Body of pancreas (tissue), 4 donors: ENCODE data around the gene PITRM1. TPM values are rescaled to one million over a fixed set of nuclear protein-coding genes. Genes with fewer than 3 reads are reported as not detected.
"Not testable (repeated sequence)": the region's sequence is repeated elsewhere in the genome, so short reads cannot be mapped to it uniquely, and the experiment has no call there.

Experiments
- ATAC-seq: fragments of 150-250 bp; one replicate; pipeline ENCODE4 v1.9.1; 2016
- DNase-seq, 4 donors: peaks; one replicate each; pipeline ENCODE4 v3.0.0-alpha.2; 2019
- H3K27ac ChIP-seq, 4 donors: fragments of 200-600 bp; sonication (generic); 1 replicate in 3 of 4; 2 replicates in 1 of 4; pipeline versions ENCODE4 v1.5.1 to v1.6.1; 2016 to 2019; ENCODE audit warnings: mild to moderate bottlenecking in 1 of 4, mixed read lengths in 1 of 4, moderate library complexity in 1 of 4
- H3K27me3 ChIP-seq, 2 donors: fragments of 200-600 bp; sonication (generic); one replicate each; pipeline ENCODE4 v1.6.0; 2016; ENCODE audit warnings: mild to moderate bottlenecking in 1 of 2
- H3K36me3 ChIP-seq, 2 donors: fragments of 200-600 bp; sonication (generic); replicated peaks in 1 of 2; 2 replicates each; pipeline ENCODE4 v1.5.1; 2016; ENCODE audit warnings: low read depth in 2 of 2; ENCODE audit not compliant: insufficient read depth in 1 of 2
- H3K4me1 ChIP-seq: fragments of 200-600 bp; sonication (generic); one replicate; pipeline ENCODE4 v1.6.0; 2016
- H3K4me3 ChIP-seq, 2 donors: fragments of 200-600 bp; sonication (generic); 1 replicate in 1 of 2; 2 replicates in 1 of 2; pipeline ENCODE4 v1.5.1; 2016 to 2019
- H3K9me3 ChIP-seq, 3 donors: fragments of 200-600 bp; sonication (generic); 1 replicate in 2 of 3; 2 replicates in 1 of 3; pipeline ENCODE4 v1.5.1; 2016
- CTCF ChIP-seq, 7 experiments: fragments of 450-650 bp in 4 of 7; fragments of 200-600 bp in 3 of 7; sonication (generic) in 3 of 7; IDR thresholded peaks; one replicate each; pipeline ENCODE4 v1.5.1; 2016 to 2019; ENCODE audit warnings: antibody characterized with exemption in 7 of 7
- POLR2A ChIP-seq, 3 donors: fragments of 450-650 bp; IDR thresholded peaks; one replicate each; pipeline ENCODE4 v1.6.1; 2016; ENCODE audit warnings: antibody characterized with exemption in 3 of 3, mild to moderate bottlenecking in 2 of 3
- WGBS, 2 donors: methylation state at CpG; one replicate each; pipeline ENCODE4 v1.1.5; 2017; 5-methylcytosine and 5-hydroxymethylcytosine counted together
- intact Hi-C: fragments of 100-400 bp; cut with DNase I; formaldehyde crosslinking; loops from one replicate; pipeline ENCODE4 v1.15.1; 2023
- total RNA-seq, 2 donors: library from RNA; depleted of rRNA; stranded (reverse); fragments of >200 nt; gene quantifications; one replicate each; pipeline ENCODE4 v1.1.0, GENCODE V29; 2016

The PITRM1 gene
- total RNA-seq, 2 donors from 2014 or later = 34.9 to 45.4 TPM

- WGBS, 2 donors = 39 to 50% methylated on average over 19 to 22 of the region's 22 CpGs
- peak overlapping the region; percentile 76 to 86 (median 84) for H3K27ac ChIP-seq
- TF ChIP-seq CTCF (IDR thresholded peaks at IDR 0.05) (no peak), POLR2A (IDR thresholded peaks at IDR 0.05) (peak in 2 of 3 donors; percentile 52 to 59)
- DNase-seq = peak; percentile 72 to 89 (median 82)
- peaks cover 15% of the 10 kb centered on the region for H3K4me1 ChIP-seq
- H3K4me3 ChIP-seq = no peak overlapping the region
- H3K36me3 ChIP-seq = peaks cover 0 to 1% of the 10 kb centered on the region in 2 donors
- H3K9me3 ChIP-seq = no peaks in the 10 kb centered on the region
- ATAC-seq = peak; percentile 87
- intact Hi-C loops = no loop called here
- no peaks in the 10 kb centered on the region for H3K27me3 ChIP-seq
These were observed 65.1 kb downstream of the PITRM1 start for GRCh38 chr10:3107426-3107961.

GRCh38 chr10:3106928-3107425 is 65.6 kb downstream of the PITRM1 start:
- Histone ChIP-seq H3K9me3 (no peaks in the 10 kb centered on the region), H3K36me3 (peaks cover 0 to 1% of the 10 kb centered on the region in 2 donors), H3K4me1 (peaks cover 15% of the 10 kb centered on the region), H3K27ac (peak overlapping the region; percentile 76 to 86 (median 84)), H3K27me3 (no peaks in the 10 kb centered on the region), H3K4me3 (no peak overlapping the region)
- ATAC-seq (peak; percentile 28), DNase-seq (peak in 1 of 4 donors; percentile 32)
- TF ChIP-seq CTCF (IDR thresholded peaks at IDR 0.05) = no peak
- peak in 2 of 3 donors; percentile 57 to 74 for TF ChIP-seq POLR2A (IDR thresholded peaks at IDR 0.05)
- 30 to 40% methylated on average over 4 of the region's 5 CpGs for WGBS, 2 donors
- intact Hi-C loops = no loop called here

GRCh38 chr10:3106328-3106727 is 66.3 kb downstream of the PITRM1 start:
- DNase-seq, intact Hi-C loops, H3K27me3 ChIP-seq, ATAC-seq, H3K4me3 ChIP-seq, H3K36me3 ChIP-seq, H3K9me3 ChIP-seq: not testable (repeated sequence)
- Histone ChIP-seq H3K27ac (peak overlapping the region in 3 of 4 donors; percentile 14 to 76 (median 25)), H3K4me1 (peaks cover 15% of the 10 kb centered on the region)
- WGBS, 2 donors = 27 to 78% methylated on average over 2 to 6 of the region's 10 CpGs

GRCh38 chr10:3105905-3106304 is 66.7 kb downstream of the PITRM1 start:
- TF ChIP-seq CTCF (IDR thresholded peaks at IDR 0.05) (no peak), POLR2A (IDR thresholded peaks at IDR 0.05) (no peak)
- Histone ChIP-seq H3K27me3 (no peaks in the 10 kb centered on the region), H3K4me1 (peaks cover 15% of the 10 kb centered on the region), H3K36me3 (peaks cover 0 to 1% of the 10 kb centered on the region in 2 donors), H3K27ac (peak overlapping the region in 3 of 4 donors; percentile 14 to 76 (median 25)), H3K4me3 (no peak overlapping the region), H3K9me3 (no peaks in the 10 kb centered on the region)
- ATAC-seq (no peak), DNase-seq (no peak)
- 71 to 83% methylated on average over 11 to 12 of the region's 20 CpGs for WGBS, 2 donors
- intact Hi-C loops = no loop called here

- no peak overlapping the region for H3K27ac ChIP-seq
- no peaks in the 10 kb centered on the region for H3K27me3 ChIP-seq
- peaks cover 0 to 1% of the 10 kb centered on the region in 2 donors for H3K36me3 ChIP-seq
- no peak overlapping the region for H3K4me3 ChIP-seq
- TF ChIP-seq CTCF (IDR thresholded peaks at IDR 0.05) = no peak
- no peak for TF ChIP-seq POLR2A (IDR thresholded peaks at IDR 0.05)
- ATAC-seq (no peak), DNase-seq (no peak)
- peaks cover 15% of the 10 kb centered on the region for H3K4me1 ChIP-seq
- intact Hi-C loops = no loop called here
- 87 to 92% methylated on average over 5 to 18 of the region's 20 CpGs for WGBS, 2 donors
- H3K9me3 ChIP-seq = no peaks in the 10 kb centered on the region
These were observed 67.4 kb downstream of the PITRM1 start for GRCh38 chr10:3105166-3105565.
